ENCODE data around the gene CXCR4. TPM values are rescaled to one million over a fixed set of nuclear protein-coding genes. Genes with fewer than 3 reads are reported as not detected.
A peak's percentile ranks its signal among the peaks of the same experiment; 100 is the strongest.

Gene CXCR4
- total RNA-seq, 1 donor from 2014 or later: 10.4 TPM

DNA sequence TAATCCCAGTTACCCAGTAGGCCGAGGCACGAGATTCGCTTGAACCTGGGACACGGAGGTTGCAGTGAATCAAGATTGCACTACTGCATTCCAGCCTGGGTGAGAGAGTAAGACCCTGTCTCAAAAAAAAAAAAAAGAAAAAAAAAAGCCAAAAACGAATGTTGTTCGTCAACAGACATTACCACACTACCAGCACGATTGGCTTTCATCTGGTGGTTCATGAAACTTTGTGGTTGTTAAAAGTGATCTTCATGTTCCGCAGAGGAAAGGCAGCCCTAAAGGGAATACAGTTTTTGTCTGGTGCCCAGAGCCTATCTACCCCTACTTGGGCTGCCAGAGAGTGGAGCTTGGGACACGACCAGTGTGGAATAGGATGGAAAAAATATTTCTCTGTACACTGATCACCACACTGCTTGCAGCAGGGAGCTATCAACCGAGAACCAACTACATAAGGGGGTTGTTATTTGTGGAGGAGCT lies 13.6 kb upstream of the CXCR4 start:
- peaks cover 28% of the 10 kb centered on the region for H3K4me1 Mint-ChIP-seq (ENCODE audit: low read depth)
- H3K4me3 Mint-ChIP-seq (ENCODE audit: low read depth): no peak overlapping the region
- TF ChIP-seq CTCF (IDR thresholded peaks at IDR 0.05; ENCODE audit: unreplicated experiment): no peak
- H3K27me3 Mint-ChIP-seq: peaks cover 10% of the 10 kb centered on the region
- H3K9me3 Mint-ChIP-seq (ENCODE audit: low read depth): no peaks in the 10 kb centered on the region
- no peaks in the 10 kb centered on the region for H3K36me3 Mint-ChIP-seq (ENCODE audit: insufficient read depth)
- H3K27ac Mint-ChIP-seq: no peak overlapping the region
- no peak for DNase-seq (ENCODE audit: low spot score, unreplicated experiment)

- no peak overlapping the region for H3K27ac Mint-ChIP-seq
- no peaks in the 10 kb centered on the region for H3K9me3 Mint-ChIP-seq (ENCODE audit: low read depth)
- no peak overlapping the region for H3K4me3 Mint-ChIP-seq (ENCODE audit: low read depth)
- H3K36me3 Mint-ChIP-seq (ENCODE audit: insufficient read depth): no peaks in the 10 kb centered on the region
- no peak for TF ChIP-seq CTCF (IDR thresholded peaks at IDR 0.05; ENCODE audit: unreplicated experiment)
- peaks cover 38% of the 10 kb centered on the region for H3K4me1 Mint-ChIP-seq (ENCODE audit: low read depth)
- H3K27me3 Mint-ChIP-seq: peaks cover 5% of the 10 kb centered on the region
- DNase-seq (ENCODE audit: low spot score, unreplicated experiment): no peak
Observed at GRCh38 chr2:136130511-136130910, 12.6 kb upstream of the CXCR4 start.

- no peak for TF ChIP-seq CTCF (IDR thresholded peaks at IDR 0.05; ENCODE audit: unreplicated experiment)
- no peaks in the 10 kb centered on the region for H3K9me3 Mint-ChIP-seq (ENCODE audit: low read depth)
- peaks cover 3% of the 10 kb centered on the region for H3K27me3 Mint-ChIP-seq
- peaks cover 41% of the 10 kb centered on the region for H3K4me1 Mint-ChIP-seq (ENCODE audit: low read depth)
- no peak for DNase-seq (ENCODE audit: low spot score, unreplicated experiment)
- no peaks in the 10 kb centered on the region for H3K36me3 Mint-ChIP-seq (ENCODE audit: insufficient read depth)
- H3K4me3 Mint-ChIP-seq (ENCODE audit: low read depth): no peak overlapping the region
- peak overlapping the region; percentile 87 for H3K27ac Mint-ChIP-seq
Observed at GRCh38 chr2:136130045-136130444, 12.1 kb upstream of the CXCR4 start.

GRCh38 chr2:136129601-136130000 lies 11.7 kb upstream of the CXCR4 start:
- peak overlapping the region; percentile 87 for H3K27ac Mint-ChIP-seq
- no peaks in the 10 kb centered on the region for H3K9me3 Mint-ChIP-seq (ENCODE audit: low read depth)
- H3K36me3 Mint-ChIP-seq (ENCODE audit: insufficient read depth): no peaks in the 10 kb centered on the region

DNA sequence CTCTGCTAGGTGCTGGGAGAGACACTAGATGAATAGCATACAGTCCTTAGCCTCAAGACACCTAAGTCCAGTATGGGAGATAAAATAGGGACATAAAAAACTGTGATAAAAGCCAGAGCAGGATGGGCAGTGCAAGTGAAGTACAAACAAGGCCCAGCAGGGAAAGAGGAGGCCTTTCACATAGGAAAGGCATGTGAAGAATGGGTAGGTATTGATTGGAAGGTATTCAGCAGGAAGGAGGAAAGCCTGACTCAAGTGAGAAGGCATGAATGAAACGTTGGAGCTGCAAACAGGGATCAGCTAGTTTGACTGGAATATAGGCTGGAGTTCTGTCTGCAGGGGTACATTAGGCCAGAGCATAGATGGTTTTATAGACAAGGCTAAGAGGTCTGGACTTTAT lies 11.0 kb upstream of the CXCR4 start:
- Mint-ChIP-seq H3K27me3 (no peaks in the 10 kb centered on the region), H3K27ac (peak overlapping the region; percentile 87), H3K4me3 (ENCODE audit: low read depth) (no peak overlapping the region), H3K4me1 (ENCODE audit: low read depth) (peaks cover 47% of the 10 kb centered on the region), H3K36me3 (ENCODE audit: insufficient read depth) (no peaks in the 10 kb centered on the region), H3K9me3 (ENCODE audit: low read depth) (no peaks in the 10 kb centered on the region)
- peak; percentile 6 for TF ChIP-seq CTCF (IDR thresholded peaks at IDR 0.05; ENCODE audit: unreplicated experiment)
- no peak for DNase-seq (ENCODE audit: low spot score, unreplicated experiment)

More at GRCh38 chr2:136129601-136130000, 11.7 kb upstream of the CXCR4 start:
- no peak for DNase-seq (ENCODE audit: low spot score, unreplicated experiment)
- no peak for TF ChIP-seq CTCF (IDR thresholded peaks at IDR 0.05; ENCODE audit: unreplicated experiment)
- peaks cover under 1% of the 10 kb centered on the region for H3K27me3 Mint-ChIP-seq
- peaks cover 43% of the 10 kb centered on the region for H3K4me1 Mint-ChIP-seq (ENCODE audit: low read depth)
- H3K4me3 Mint-ChIP-seq (ENCODE audit: low read depth): no peak overlapping the region
